SK-N-SH treated with all-trans-retinoic acid at 6 μM for 48 hours (cell line): ENCODE results near the gene DCUN1D2.

ENCODE experiments used
- ATAC-seq: fragments of 200-7000 bp; cut with Tn5 transposase; 3 replicates; pipeline ENCODE4 v1.9.1; 2020; ENCODE audit warnings: mild to moderate bottlenecking, moderate library complexity
- ARNTL ChIP-seq: fragments of 450-650 bp; formaldehyde crosslinking; IDR thresholded peaks from 2 replicates; pipeline ENCODE4 v1.5.0; 2020; ENCODE audit warnings: low read depth, mild to moderate bottlenecking, moderate library complexity, borderline replicate concordance
- BACH2 ChIP-seq: fragments of 250-450 bp; sonication (Bioruptor Pico); IDR thresholded peaks from 2 replicates; pipeline ENCODE4 v1.9.0; 2021; ENCODE audit warnings: mild to moderate bottlenecking, borderline replicate concordance
- CSDC2 ChIP-seq: fragments of 250-450 bp; sonication (Bioruptor Pico); IDR thresholded peaks from 2 replicates; pipeline ENCODE4 v1.5.0; 2020; ENCODE audit warnings: mild to moderate bottlenecking, moderate library complexity
- ESRRG ChIP-seq: fragments of 250-450 bp; sonication (Bioruptor Pico); IDR thresholded peaks from 2 replicates; pipeline ENCODE4 v1.6.1; 2021; ENCODE audit warnings: mild to moderate bottlenecking
- GLIS3 ChIP-seq: fragments of 250-450 bp; sonication (Bioruptor Pico); IDR thresholded peaks from 2 replicates; pipeline ENCODE4 v1.5.0; 2020; ENCODE audit warnings: mild to moderate bottlenecking, moderate library complexity
- ISL1 ChIP-seq: fragments of 250-450 bp; sonication (Bioruptor Pico); IDR thresholded peaks from 2 replicates; pipeline ENCODE4 v2.1.2; 2022; ENCODE audit warnings: mild to moderate bottlenecking, moderate library complexity
- PATZ1 ChIP-seq: fragments of 250-450 bp; sonication (Bioruptor Pico); IDR thresholded peaks from 2 replicates; pipeline ENCODE4 v1.8.0; 2020; ENCODE audit warnings: mild to moderate bottlenecking, moderate library complexity, borderline replicate concordance
- PPARA ChIP-seq: fragments of 250-450 bp; sonication (Bioruptor Pico); IDR thresholded peaks from 2 replicates; pipeline ENCODE4 v1.5.0; 2020; ENCODE audit warnings: mild to moderate bottlenecking, borderline replicate concordance
- RARB ChIP-seq: fragments of 250-450 bp; sonication (Bioruptor Pico); IDR thresholded peaks from 2 replicates; pipeline ENCODE4 v1.8.0; 2021; ENCODE audit warnings: mild to moderate bottlenecking, moderate library complexity
- SNAI2 ChIP-seq: fragments of 250-450 bp; sonication (Bioruptor Pico); IDR thresholded peaks from 2 replicates; pipeline ENCODE4 v1.5.0; 2020; ENCODE audit warnings: mild to moderate bottlenecking, moderate library complexity
- TCF4 ChIP-seq: fragments of 250-450 bp; sonication (Bioruptor Pico); IDR thresholded peaks from 2 replicates; pipeline ENCODE4 v1.8.0; 2021; ENCODE audit warnings: mild to moderate bottlenecking, moderate library complexity, borderline replicate concordance
- TOX ChIP-seq: fragments of 250-450 bp; sonication (Bioruptor Pico); IDR thresholded peaks from 2 replicates; pipeline ENCODE4 v1.8.0; 2021; ENCODE audit warnings: mild to moderate bottlenecking, moderate library complexity, borderline replicate concordance
- TSHZ2 ChIP-seq: fragments of 250-450 bp; sonication (Bioruptor Pico); IDR thresholded peaks from 2 replicates; pipeline ENCODE4 v1.5.0; 2020; ENCODE audit warnings: mild to moderate bottlenecking, moderate library complexity
- ZC3H10 ChIP-seq: fragments of 250-450 bp; sonication (Bioruptor Pico); IDR thresholded peaks from 2 replicates; pipeline ENCODE4 v1.5.1; 2021; ENCODE audit warnings: mild to moderate bottlenecking, moderate library complexity
- ZFP3 ChIP-seq: fragments of 250-450 bp; sonication (Bioruptor Pico); IDR thresholded peaks from 2 replicates; pipeline ENCODE4 v1.5.0; 2020; ENCODE audit warnings: mild to moderate bottlenecking, moderate library complexity
- ZNF565 ChIP-seq: fragments of 450-650 bp; formaldehyde crosslinking; conservative IDR thresholded peaks from 2 replicates; pipeline ENCODE4 v1.5.0; 2020; ENCODE audit warnings: low read depth, mild to moderate bottlenecking, moderate library complexity
- ZNF70 ChIP-seq: fragments of 450-650 bp; formaldehyde crosslinking; IDR thresholded peaks from 2 replicates; pipeline ENCODE4 v1.5.0; 2020; ENCODE audit warnings: mild to moderate bottlenecking, moderate library complexity
- TF ChIP-seq, protein P1 (sequence below): fragments of 250-450 bp; sonication (Bioruptor Pico); IDR thresholded peaks from 2 replicates; pipeline ENCODE4 v1.5.1; 2021; ENCODE audit warnings: mild to moderate bottlenecking, moderate library complexity
- TF ChIP-seq, protein P2 (sequence below): fragments of 250-450 bp; sonication (Bioruptor Pico); IDR thresholded peaks from 2 replicates; pipeline ENCODE4 v1.5.1; 2020; ENCODE audit warnings: low read depth, mild to moderate bottlenecking, moderate library complexity
- TF ChIP-seq, protein P3 (sequence below): fragments of 250-450 bp; sonication (Bioruptor Pico); IDR thresholded peaks from 2 replicates; pipeline ENCODE4 v1.8.0; 2021; ENCODE audit warnings: low read depth, mild to moderate bottlenecking, moderate library complexity, borderline replicate concordance

DCUN1D2 gene

GRCh38 chr13:113506025-113506685 is 15.6 kb upstream of the DCUN1D2 start:
- no peak for ATAC-seq
- TF ChIP-seq ARNTL (CRISPR knock-in tag) (no peak), TSHZ2 (CRISPR knock-in tag) (no peak), SNAI2 (CRISPR knock-in tag) (no peak), ESRRG (CRISPR knock-in tag) (no peak), PATZ1 (CRISPR knock-in tag) (no peak), PPARA (CRISPR knock-in tag) (no peak), ZNF70 (no peak), CSDC2 (CRISPR knock-in tag) (no peak), ZFP3 (CRISPR knock-in tag) (no peak)
- TF ChIP-seq, protein P1, sequence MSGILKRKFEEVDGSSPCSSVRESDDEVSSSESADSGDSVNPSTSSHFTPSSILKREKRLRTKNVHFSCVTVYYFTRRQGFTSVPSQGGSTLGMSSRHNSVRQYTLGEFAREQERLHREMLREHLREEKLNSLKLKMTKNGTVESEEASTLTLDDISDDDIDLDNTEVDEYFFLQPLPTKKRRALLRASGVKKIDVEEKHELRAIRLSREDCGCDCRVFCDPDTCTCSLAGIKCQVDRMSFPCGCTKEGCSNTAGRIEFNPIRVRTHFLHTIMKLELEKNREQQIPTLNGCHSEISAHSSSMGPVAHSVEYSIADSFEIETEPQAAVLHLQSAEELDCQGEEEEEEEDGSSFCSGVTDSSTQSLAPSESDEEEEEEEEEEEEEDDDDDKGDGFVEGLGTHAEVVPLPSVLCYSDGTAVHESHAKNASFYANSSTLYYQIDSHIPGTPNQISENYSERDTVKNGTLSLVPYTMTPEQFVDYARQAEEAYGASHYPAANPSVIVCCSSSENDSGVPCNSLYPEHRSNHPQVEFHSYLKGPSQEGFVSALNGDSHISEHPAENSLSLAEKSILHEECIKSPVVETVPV = no peak
- TF ChIP-seq, protein P2, sequence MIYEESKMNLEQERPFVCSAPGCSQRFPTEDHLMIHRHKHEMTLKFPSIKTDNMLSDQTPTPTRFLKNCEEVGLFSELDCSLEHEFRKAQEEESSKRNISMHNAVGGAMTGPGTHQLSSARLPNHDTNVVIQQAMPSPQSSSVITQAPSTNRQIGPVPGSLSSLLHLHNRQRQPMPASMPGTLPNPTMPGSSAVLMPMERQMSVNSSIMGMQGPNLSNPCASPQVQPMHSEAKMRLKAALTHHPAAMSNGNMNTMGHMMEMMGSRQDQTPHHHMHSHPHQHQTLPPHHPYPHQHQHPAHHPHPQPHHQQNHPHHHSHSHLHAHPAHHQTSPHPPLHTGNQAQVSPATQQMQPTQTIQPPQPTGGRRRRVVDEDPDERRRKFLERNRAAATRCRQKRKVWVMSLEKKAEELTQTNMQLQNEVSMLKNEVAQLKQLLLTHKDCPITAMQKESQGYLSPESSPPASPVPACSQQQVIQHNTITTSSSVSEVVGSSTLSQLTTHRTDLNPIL (CRISPR knock-in tag) = no peak
- TF ChIP-seq, protein P3, sequence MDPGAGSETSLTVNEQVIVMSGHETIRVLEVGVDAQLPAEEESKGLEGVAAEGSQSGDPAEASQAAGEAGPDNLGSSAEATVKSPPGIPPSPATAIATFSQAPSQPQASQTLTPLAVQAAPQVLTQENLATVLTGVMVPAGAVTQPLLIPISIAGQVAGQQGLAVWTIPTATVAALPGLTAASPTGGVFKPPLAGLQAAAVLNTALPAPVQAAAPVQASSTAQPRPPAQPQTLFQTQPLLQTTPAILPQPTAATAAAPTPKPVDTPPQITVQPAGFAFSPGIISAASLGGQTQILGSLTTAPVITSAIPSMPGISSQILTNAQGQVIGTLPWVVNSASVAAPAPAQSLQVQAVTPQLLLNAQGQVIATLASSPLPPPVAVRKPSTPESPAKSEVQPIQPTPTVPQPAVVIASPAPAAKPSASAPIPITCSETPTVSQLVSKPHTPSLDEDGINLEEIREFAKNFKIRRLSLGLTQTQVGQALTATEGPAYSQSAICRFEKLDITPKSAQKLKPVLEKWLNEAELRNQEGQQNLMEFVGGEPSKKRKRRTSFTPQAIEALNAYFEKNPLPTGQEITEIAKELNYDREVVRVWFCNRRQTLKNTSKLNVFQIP (CRISPR knock-in tag) = no peak

GRCh38 chr13:113502686-113503085 is 12.2 kb upstream of the DCUN1D2 start:
- no peak for ATAC-seq
- TF ChIP-seq ZNF70 (no peak), ISL1 (CRISPR knock-in tag) (no peak), GLIS3 (no peak), RARB (CRISPR knock-in tag) (no peak), TCF4 (CRISPR knock-in tag) (no peak), ZC3H10 (CRISPR knock-in tag) (no peak), CSDC2 (CRISPR knock-in tag) (no peak), TSHZ2 (CRISPR knock-in tag) (no peak), ARNTL (CRISPR knock-in tag) (no peak), BACH2 (CRISPR knock-in tag) (no peak), ZNF565 (no peak), PPARA (CRISPR knock-in tag) (no peak), TOX (no peak), PATZ1 (CRISPR knock-in tag) (no peak)
- TF ChIP-seq, protein P2 (CRISPR knock-in tag) = no peak
- TF ChIP-seq, protein P3 (CRISPR knock-in tag) = no peak
